Measurements from ENCODE around the gene OTOG.

Gene OTOG

DNA sequence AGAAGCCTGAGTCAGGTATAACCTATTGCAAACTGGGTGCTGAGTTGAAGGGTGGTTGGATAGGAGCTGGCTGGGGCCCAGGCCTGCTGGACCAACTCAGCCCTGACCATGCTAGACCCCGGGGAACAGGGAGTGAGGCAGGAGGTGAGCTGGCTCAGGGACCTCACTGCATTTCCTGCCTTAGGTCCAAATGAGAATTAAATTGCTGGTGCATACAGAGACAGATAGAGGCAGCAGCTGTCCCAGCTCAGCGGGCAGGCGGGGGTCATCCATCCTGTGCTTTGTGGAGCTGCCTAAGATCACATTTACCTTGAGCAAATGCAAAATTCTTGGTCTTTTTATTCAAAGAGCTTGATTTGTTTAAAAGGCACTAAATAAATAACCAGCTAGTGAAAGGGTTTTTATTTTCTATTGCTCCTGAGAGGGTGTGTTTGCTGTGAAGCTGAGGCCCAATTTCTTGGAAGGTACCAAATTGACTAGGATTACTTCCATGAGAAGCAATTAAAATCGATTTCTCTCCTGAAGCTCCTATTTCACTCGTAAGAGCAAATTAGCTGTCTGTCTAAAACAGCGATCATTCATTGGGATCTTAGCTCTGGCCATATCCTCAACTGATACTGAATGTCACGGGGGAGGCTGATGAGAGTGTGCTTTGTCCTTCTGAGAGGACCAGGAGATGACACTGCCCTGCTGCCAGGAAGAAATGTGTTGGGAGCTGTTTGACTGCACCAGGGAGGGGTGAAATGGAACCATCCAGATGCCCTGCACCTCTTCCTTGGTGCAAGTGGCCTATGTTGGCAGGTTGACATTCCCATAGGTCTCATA, 27.8 kb upstream of the OTOG start:
- DNase-seq = no peak

DNA sequence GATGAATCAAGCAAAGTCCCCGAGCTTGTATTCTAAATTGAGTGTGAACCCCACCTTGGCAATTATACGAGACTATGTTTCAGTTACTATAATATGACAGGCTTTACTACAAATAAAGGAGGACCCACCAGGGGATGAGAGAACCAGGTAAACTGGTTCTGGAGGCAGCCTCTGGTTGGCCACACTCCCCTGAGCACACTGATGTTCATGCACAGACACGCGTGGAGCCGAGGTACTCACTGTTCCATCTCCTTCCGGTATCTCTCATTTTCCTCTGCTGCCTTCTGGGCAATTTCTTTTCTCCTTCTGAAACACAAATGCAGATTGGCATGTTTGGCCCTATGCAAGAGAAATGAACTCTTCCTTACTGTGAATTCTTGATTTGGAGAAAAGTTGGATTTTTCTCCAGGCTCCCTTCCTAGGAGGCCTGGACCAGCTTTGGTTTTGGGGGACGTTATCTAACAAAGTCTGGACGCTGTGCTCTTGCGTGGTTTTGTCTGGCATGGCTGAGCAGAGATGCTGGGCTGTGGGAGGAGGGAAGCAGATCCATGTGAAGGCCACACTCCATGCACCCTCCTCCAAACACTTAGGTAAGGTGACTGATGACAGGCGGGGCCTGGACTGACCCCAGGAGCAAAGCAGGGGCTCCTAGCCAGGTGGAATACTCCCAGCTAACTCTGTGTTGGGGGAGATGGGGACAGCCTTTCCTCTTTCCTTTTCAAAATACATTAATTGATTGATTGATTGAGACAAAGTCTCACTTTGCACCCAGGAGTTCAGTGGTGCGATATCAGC, 25.8 kb upstream of the OTOG start:
- DNase-seq = no peak

DNA sequence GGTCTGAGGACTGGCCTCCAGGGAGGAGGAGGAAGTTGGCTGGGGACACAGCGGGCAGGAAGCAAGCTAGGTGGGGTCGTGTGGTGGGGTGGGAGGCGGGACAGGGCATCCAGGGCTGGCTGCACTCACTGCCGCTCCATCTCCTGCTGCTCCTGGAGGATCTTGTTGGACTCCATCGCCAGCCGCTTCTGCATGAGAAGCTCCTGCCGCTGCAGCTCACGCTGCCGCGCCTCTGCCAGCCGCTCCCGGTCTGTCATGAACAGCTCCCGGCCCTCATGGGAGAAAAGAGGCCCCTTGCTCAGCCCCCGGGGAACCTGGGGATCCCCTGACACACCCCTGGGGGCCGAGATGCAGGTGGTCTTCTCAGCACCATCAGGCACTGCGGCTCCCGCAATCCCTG, 24.4 kb upstream of the OTOG start:
- DNase-seq = no peak

DNA sequence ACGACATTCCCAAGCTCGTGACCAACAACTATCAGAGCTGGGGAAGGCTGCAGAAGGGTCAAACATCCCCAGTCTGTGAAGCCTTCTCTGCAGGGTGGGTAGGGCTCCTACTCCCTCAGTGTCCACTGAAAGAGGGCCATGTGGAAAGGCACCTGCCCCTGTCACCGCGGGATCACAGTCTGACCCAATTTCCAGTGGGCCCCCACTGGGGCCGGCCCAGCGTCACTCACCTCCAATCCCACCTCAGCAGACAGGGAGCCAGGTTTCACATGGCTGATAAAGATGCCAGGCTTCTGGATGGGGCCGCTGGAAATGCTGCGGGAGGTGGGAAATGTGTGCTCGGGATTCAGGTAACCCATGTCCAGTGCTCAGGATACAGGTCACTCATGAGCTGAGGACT, 22.8 kb upstream of the OTOG start:
- no peak for DNase-seq

DNA sequence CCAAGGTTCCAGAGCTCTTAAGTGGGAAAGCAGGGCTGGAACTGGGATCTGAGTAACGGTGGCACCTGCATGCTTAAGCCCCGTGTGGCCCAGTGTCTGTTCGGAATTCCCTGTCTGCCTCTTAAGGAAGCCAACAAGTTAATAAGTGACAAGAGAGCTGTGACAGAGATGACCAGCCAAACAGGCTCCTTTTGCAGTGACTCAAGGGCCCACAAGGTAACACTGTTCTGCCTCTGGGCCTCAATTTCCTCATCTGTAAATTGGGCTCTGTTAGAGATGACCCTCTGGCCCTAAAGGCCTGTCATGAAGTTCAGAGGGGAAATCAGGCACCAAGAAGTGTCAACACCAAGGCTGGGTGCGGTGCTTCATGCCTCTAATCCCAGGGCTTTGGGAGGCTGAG, 21.5 kb upstream of the OTOG start:
- no peak for DNase-seq

DNA sequence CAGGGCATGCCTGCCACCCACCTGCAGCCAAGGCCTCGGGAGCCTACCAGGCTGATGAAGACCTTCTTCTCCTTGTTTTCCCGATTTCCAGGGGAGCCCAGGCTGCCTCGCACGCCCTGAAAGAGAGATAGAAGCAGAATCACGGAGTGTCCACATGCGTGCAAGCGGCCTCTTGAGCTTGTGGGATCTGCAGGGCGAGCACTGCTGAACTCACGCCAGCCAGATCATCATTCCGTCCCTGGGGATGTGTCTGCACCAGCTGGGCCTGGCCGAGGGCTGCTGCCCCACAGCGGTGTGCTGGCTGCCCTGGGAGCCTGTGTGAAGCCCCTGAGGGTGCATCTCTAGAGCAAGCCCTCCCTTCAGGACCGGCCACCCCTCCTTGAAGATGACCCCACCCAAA, 20.7 kb upstream of the OTOG start:
- DNase-seq = no peak

DNA sequence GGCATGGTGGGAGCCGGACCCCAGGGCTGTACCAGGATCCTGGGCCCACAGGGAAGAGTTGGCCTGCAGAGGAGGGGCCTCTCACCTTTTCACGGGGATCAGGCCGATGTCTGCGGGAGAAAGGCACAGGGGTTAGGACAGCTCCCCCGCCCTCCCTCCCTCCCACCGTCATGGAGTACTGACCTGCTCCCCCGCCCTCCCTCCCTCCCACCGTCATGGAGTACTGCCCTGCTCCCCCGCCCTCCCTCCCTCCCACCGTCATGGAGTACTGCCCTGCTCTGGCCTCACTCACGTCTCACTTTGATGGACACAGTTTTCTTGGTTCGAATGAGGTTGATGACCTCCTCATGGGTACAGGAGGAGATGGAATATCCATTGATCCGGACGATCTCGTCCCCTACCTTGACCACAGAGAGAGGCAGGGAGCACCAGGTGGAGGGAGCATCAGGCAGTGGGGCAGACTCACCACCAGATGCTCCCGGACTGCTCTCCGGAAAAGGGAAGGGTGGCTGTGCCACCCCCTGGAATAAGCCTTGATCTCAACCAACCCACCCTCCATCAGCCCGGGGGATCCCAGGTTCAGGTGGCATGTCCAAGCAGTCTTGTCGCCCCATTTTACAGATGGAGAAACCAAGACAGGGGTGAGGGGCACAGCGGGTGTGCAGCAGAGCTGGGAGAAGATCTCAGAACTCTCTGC, 20.0 kb upstream of the OTOG start:
- no peak for DNase-seq

DNA sequence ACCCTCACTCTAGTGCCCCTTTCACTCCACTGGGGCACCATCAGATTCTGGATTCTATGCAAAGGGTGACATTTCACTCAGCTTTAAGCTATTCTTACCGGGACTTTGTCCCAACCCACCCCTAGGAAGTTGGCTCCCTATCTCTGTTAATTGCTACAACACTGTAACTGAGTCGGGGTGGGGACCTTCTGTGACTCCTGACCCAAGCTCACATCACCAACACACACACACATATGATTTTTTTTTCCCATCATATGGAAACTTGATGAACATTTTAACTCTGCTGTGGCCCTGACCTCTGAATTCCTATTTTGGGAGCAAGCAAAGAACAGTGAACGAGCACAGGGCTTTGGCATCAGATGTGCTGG, 19.4 kb upstream of the OTOG start:
- DNase-seq = no peak

DNA sequence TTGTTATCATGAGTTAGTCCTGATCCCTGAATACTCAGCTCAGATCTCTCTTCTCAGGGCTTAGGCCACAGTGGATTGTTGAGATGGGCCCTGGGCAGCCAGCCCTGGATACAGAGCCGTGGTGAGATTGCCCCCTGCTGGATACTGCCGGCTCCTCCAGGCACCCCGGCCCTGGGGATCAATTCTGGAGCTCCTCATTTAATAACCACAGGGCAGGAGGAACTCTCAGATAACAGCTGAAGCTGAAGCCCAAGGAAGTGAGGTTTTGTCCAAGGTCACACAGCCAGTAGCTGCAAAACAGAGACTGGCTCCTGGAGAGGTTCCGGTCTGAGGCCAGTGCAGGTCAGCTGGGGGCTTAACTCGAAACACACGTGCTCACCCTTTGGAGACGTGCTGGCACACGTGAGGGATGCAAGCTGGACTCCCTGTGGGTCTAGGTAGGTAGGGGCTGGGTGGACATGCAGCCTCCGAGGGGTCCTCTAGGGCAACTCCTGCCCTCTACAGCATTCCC, 18.8 kb upstream of the OTOG start:
- DNase-seq = peak; percentile 38

DNA sequence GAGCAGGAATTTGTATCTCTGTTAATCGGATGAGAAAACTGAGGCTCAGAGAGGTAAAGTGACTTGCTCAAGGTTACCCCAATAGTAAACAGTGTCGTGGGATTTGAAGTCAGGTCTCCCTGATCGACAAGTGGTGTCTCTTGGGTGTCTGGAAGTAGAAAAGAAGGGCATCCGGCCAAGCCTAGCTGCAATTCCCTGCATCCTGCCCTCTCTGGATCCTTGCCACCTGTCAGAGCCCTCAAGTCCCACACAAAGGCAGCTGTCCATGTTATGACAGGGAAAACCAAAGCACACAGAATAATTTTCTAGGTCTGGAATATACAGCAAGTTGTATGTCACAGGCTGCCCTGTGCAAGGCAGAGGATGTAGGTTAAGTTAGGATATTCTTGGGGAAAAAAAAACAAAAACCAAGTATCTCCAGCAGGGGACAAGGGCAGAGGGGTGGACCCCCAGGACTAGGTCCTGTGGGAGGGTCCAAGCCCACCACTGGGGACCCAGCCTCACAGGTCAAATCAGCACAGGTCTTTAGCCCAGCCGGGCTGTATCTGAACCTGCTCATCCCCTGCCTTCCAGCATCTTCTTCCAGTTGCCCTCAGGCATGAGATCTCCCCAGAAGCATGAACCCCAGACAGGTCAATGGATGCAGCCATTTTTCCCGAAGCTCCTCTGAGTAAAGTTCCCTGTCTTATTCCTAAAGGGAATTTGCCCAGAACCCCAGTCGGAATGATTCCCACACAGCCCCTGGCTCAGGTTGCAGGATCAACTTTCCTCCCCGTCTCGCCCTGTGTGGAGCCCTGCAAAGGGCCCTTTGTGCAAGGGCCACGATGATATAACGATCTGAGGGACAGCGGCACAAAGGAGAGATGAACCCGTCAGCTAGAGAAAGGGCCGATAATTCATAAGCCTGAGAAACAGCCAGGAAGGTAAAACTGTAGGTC, 17.9 kb upstream of the OTOG start:
- DNase-seq = no peak

DNA sequence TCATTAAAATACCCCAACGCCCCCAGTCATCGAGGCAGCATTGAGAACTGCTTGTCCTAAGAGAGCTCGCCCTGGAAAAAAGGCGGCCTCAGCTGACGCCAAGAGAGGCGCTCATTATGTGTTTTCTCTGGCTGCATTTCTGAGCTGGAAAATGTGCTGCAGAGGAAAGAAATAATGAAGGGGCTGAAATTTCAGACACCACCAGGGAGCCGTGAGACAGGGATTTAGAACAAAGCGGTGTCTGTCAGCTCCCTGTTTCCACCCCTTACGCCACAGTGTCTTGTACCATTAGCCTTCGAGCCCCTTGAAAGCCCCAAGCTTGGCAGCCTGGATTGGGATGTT, 17.2 kb upstream of the OTOG start:
- no peak for DNase-seq

DNA sequence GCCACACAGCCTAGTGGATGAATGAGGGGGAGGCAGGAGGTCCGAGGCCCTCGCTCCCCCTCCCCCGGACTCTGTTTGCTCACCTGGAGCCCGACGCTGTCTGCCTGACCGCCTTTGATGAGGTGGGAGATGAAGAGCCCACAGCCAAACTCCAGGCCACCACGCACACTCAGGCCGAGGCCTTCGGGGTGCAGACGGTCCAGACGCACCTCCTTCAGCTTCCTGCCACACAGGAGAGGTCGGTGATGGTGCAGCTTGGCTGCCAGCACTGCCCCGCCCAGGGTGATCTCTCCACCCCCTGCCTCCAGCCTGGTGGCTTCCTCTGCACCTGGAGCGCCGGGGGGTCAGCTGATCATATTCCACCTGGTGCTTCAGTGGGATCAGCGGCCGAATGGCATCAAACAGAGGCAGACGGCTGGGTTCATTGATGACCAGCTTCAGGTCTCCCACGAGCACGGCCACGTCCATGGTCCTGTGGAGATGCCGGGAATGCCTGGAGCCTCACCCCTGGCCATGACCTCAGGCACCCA, 15.9 kb upstream of the OTOG start:
- DNase-seq = no peak

DNA sequence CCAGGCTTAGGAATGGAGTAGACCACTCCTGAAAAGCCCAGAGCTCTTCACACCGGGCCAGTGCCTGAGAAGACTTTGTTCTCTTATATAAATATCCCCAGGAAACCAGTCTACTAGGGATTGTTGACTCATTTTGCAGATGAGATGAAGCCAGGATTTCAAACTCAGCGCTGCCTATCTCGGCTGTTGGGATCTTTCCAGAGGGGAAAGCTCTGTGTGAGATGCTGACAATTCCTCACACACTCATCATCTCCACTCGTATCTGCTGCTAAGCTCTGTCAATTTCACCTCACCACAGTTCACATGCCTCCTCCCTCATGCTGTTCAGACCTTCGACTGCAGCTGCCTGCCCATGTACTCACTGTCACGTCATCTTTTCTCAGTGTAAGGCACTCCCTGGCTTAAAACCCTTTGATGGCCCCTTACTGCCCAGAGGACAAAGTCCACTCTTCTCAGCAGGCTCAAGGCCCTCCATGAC, 15.4 kb upstream of the OTOG start:
- DNase-seq = no peak

DNA sequence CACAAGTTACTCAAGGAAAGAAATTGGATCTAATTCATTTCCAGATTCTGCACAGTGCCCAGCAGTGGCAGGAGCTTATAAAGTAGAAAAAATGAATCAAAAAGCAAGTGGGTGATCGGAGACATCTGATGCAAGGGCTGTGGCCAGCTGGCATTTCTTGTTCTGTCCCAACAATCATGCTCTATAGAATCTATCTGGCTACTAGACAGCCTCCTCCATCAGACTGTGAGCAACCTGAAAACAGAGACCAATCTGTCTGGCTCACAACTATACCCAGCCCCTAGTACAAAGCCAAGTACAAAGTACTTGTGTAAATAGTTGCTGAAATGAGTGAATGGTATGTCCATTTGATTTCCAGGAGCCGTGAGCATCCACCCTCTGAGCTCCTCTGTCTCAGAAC, 14.3 kb upstream of the OTOG start:
- DNase-seq = no peak

DNA sequence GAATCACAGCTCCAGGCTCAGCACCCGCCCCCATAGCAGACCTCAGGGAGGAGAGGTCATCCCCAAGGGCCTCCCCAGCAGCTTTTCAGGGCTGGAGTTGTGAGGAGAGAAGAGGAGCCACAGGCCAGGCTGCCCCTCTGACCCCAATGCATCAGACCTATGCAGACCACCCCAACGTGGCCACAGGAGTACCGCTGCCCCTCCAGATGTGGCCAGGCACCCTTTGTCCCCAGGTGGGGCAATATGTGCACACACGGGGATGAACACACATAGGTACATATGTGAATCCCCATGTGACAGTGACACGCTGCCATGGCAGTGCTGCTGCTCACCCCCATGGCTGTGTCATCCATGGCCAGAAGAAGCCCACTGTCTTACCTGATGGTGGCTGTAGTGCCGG, 13.7 kb upstream of the OTOG start:
- no peak for DNase-seq

DNA sequence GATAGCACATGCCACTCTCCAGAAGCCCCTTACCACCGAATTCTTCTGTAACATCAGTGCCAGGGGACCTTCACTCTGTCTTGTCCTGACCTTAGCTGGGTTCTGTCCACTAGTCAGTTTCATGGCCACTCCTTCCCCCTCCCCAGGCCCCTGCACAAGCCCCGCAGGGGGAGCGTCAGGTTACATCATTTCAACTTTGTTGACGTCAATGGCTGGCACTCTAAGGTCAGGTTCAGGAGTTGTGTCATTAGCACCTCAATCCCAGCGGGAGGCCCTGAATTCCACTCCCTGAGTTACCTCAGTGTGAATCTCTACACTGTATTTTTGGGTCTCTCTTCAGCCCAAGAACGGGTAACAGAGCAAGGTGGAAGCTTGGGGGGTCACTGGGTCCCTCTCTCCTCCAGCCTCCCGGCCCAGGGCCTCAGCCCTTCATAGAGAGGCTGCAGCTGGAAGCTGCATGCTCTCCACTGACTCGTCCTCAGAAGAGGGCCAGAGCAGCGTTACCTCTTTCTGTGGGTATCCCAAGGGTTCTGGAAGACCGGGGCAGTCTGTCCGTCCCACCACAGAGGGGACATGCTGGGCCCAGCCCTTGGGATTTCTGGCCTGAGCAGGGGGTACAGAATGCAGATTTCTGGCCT, 13.2 kb upstream of the OTOG start:
- DNase-seq = no peak

DNA sequence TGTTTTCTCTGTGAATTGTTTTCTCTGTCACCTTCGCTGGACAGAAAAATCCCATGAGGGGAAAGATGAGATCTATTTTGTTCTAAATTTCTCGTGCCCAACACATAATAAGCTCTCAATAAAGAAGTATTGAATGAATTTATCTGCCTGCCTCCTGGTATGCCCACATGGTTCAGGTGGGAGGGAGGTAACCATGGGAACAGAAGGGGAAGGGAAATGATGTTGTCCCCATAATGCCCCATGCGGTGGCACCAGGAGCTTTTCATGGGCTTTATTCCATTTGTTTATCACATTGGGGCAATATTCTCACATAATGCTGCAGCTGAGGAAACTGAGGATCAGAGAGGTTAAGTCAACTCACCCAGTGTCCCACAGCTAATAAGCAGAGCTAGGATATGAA, 11.6 kb upstream of the OTOG start:
- no peak for DNase-seq

DNA sequence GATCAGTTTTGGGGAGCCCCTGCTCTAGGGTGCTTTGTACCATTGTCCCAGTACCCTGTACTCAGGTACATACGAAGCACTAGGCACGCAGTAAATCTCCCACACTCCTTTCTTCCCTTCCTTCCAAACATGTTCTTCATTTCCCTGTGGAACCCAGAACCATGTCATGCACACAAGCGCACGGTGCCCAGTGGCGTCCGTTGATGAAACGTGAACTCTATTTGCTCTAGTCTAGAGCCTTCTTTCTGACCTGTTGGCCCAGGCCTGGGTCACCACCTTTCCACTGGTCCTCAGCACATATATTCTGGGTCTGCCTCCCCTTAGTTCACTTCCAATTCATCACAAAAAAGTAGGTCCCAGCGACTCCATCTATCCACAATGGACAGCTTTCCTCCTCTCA, 9.8 kb upstream of the OTOG start:
- no peak for DNase-seq

DNA sequence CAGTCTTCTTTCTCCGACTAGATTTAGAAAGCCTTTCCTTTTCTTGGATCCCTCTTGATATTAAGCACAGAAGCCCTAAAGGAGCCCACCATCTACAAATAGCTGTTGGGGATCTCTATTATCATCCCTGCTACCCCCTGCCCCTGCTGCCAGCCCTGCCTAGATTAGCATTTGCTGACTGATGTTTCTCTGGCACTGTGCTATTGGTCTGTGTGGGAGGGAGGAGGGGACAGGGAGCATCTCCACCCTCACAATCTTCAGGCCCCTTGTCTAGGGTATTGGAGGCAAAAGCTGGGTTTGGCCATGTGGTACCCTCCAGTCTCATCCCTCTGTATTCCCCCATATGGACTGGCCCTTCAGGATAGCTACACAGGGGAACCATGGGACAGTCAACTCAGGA, 9.0 kb upstream of the OTOG start:
- no peak for DNase-seq

DNA sequence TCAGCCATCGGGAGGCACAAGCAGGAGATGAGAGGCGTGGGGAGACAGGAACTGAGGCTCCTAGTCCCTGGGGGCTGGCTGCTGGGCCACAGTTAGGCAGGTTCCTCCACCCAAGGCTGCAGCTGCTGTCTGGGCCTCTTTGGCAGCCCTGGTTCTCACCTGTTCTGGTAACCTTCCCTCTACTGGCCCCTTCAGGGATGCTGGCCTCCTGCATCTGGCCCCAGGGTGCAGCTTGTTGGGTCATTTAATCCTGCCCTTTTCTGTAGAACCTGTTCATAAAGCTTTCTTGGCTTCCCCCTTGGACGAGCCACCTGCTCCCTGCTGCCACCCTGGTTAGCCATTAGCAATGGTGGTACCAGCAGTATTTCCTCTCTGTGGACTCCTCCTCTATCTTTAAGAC, 8.3 kb upstream of the OTOG start:
- DNase-seq = no peak

DNA sequence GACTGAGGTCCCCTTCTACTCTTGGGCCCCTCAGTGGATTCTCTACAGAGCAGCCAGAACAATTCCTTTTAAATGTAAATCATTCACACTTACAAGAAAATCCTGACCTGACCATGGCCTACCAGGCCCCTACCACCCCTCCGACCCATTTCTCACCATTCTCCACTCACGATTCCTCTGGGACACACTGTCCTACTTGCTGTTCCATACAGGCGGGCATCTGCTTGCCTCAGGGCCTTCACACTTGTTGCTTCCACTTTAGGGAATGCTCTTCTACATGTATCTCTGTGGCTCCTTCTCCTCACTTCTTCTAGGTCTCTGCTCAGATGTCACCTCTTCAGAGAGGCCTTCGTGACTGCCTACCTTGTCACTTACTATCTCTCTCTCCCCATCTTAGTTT, 6.3 kb upstream of the OTOG start:
- DNase-seq = no peak
